Mucosa of descending colon (tissue), 3 donors: ENCODE results near the gene NR1I2. TPM values are rescaled to one million over a fixed set of nuclear protein-coding genes. Genes with fewer than 3 reads are reported as not detected.

Source experiments
- ATAC-seq: fragments of 200-7000 bp; cut with Tn5 transposase; one replicate; pipeline ENCODE4 v1.9.1; 2020; ENCODE audit warnings: mild to moderate bottlenecking, moderate library complexity
- DNase-seq, 3 donors: peaks; one replicate each; pipeline ENCODE4 v3.0.0-alpha.2; 2020
- H3K36me3 ChIP-seq: fragments of 200-600 bp; one replicate; pipeline ENCODE4 v1.8.0; 2021; ENCODE audit warnings: low read depth, mild to moderate bottlenecking
- H3K4me1 ChIP-seq: fragments of 200-600 bp; one replicate; pipeline ENCODE4 v1.8.0; 2021; ENCODE audit warnings: low read depth, mild to moderate bottlenecking
- H3K4me3 ChIP-seq: fragments of 200-600 bp; one replicate; pipeline ENCODE4 v1.8.0; 2021; ENCODE audit warnings: mild to moderate bottlenecking
- H3K9me3 ChIP-seq: fragments of 200-600 bp; one replicate; pipeline ENCODE4 v1.8.0; 2021; ENCODE audit warnings: mild to moderate bottlenecking
- intact Hi-C, 2 donors: fragments of 100-400 bp; cut with DNase I in 1 of 2; cut with micrococcal nuclease in 1 of 2; formaldehyde crosslinking; loops; one replicate each; pipeline versions ENCODE4 v1.11.0 to v1.11.1; 2022; cut with DNase I, micrococcal nuclease
- total RNA-seq, 3 donors: library from RNA; stranded (reverse); fragmentation: NEBNext Ultra II Directional in 2 of 3; extraction: Animal tissue kit (Norgen Biotek cat#: 25700) in 2 of 3; gene quantifications; one replicate each; pipeline versions ENCODE4 v1.2.1 to v1.2.4, GENCODE V29; 2021 to 2023
- TF ChIP-seq, protein P1 (sequence below): fragments of 200-600 bp; IDR thresholded peaks from one replicate; pipeline ENCODE4 v1.8.0; 2022; ENCODE audit warnings: antibody characterized with exemption, mild to moderate bottlenecking
- donor health status: DM: no; HTN: no; CAD: no; lungs with moderate emphysema.
- donor health status: DM: no; HTN: no; CAD: no.
- donor health status: DM: no; HTN: yes; CAD: no.

NR1I2 gene
- total RNA-seq, 3 donors from 2014 or later = 62.9 to 141 (median 79.1) TPM

DNA sequence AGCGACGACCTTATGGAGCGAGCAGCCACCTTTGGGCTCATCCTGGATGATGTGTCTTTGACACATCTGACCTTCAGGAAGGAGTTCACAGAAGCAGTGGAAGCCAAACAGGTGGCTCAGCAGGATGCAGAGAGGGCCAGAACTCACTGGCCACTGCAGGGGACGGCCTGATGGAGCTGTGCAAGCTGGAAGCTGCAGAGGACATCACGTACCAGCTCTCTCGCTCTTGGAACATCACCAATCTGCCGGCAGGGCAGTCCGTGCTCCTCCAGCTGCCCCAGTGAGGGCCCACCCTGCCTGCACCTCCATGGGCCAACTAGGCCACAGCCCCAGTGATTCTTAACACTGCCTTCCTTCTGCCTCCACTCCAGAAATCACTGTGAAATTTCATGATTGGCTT, 10.4 kb downstream of the NR1I2 start:
- TF ChIP-seq, protein P1, sequence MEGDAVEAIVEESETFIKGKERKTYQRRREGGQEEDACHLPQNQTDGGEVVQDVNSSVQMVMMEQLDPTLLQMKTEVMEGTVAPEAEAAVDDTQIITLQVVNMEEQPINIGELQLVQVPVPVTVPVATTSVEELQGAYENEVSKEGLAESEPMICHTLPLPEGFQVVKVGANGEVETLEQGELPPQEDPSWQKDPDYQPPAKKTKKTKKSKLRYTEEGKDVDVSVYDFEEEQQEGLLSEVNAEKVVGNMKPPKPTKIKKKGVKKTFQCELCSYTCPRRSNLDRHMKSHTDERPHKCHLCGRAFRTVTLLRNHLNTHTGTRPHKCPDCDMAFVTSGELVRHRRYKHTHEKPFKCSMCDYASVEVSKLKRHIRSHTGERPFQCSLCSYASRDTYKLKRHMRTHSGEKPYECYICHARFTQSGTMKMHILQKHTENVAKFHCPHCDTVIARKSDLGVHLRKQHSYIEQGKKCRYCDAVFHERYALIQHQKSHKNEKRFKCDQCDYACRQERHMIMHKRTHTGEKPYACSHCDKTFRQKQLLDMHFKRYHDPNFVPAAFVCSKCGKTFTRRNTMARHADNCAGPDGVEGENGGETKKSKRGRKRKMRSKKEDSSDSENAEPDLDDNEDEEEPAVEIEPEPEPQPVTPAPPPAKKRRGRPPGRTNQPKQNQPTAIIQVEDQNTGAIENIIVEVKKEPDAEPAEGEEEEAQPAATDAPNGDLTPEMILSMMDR = no peak
- peaks cover 4% of the 10 kb centered on the region for H3K4me1 ChIP-seq
- H3K36me3 ChIP-seq = no peaks in the 10 kb centered on the region
- intact Hi-C loops = no loop called here
- ATAC-seq (no peak), DNase-seq (no peak)
- no peaks in the 10 kb centered on the region for H3K9me3 ChIP-seq
- H3K4me3 ChIP-seq = no peak overlapping the region

DNA sequence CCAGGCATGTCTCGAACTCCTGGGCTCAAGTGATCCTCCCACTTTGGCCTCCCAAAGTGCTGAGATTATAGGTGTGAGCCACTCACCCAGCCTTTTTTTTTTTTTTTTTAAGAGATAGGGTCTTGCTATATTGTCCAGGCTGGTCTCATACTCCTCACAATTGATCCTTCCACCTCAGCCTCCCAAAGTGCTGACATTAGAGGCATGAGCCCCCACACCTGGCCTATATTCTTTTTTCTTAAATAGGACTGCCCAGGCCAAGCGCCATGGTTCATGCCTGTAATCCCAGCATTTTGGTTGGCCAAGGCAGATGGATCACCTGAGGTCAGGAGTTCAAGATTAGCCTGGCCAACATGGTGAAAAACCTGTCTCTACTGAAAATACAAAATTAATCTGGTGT, 12.5 kb downstream of the NR1I2 start:
- Histone ChIP-seq H3K36me3 (no peaks in the 10 kb centered on the region), H3K4me1 (peaks cover 4% of the 10 kb centered on the region), H3K4me3 (no peak overlapping the region), H3K9me3 (no peaks in the 10 kb centered on the region)
- DNase-seq (no peak), ATAC-seq (no peak)
- intact Hi-C loops = no loop called here
- TF ChIP-seq, protein P1 = no peak

GRCh38 chr3:119794971-119795612, 13.2 kb downstream of the NR1I2 start:
- intact Hi-C loops = no loop called here
- H3K4me1 ChIP-seq = peaks cover 4% of the 10 kb centered on the region
- no peaks in the 10 kb centered on the region for H3K36me3 ChIP-seq
- TF ChIP-seq, protein P1 = no peak
- H3K9me3 ChIP-seq = no peaks in the 10 kb centered on the region
- peak; percentile 73 to 86 (median 82) for DNase-seq
- peak; percentile 99 for ATAC-seq
- H3K4me3 ChIP-seq = no peak overlapping the region

DNA sequence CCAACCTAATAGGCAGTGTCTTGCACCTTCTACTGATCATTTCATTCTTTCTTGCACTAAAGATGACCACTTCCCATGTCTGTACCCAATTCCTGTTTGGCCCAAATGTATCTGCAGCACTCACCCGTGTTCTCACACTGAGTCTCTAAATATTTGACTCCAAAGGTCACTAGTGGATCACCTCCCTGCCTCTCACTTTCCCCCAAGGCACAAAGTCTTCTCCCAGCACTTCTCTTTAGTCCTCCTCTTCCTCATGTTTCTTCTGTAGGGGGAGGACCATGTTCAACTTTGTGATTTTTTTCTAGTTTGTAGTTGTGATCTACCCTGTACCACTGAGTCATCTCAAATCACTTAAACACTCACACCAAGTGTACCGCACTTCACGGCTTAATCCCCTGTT, 13.9 kb downstream of the NR1I2 start:
- Histone ChIP-seq H3K4me3 (no peak overlapping the region), H3K36me3 (no peaks in the 10 kb centered on the region), H3K4me1 (peaks cover 4% of the 10 kb centered on the region), H3K9me3 (no peaks in the 10 kb centered on the region)
- intact Hi-C loops = no loop called here
- DNase-seq = no peak
- peak; percentile 33 for ATAC-seq
- TF ChIP-seq, protein P1 = no peak

GRCh38 chr3:119796368-119796767, 14.5 kb downstream of the NR1I2 start:
- DNase-seq = no peak
- Histone ChIP-seq H3K4me1 (peaks cover 4% of the 10 kb centered on the region), H3K9me3 (no peaks in the 10 kb centered on the region), H3K36me3 (no peaks in the 10 kb centered on the region), H3K4me3 (no peak overlapping the region)
- ATAC-seq = no peak
- TF ChIP-seq, protein P1 = no peak
- intact Hi-C loops = no loop called here

GRCh38 chr3:119796785-119797184, 14.9 kb downstream of the NR1I2 start:
- H3K36me3 ChIP-seq = no peaks in the 10 kb centered on the region
- peaks cover 4% of the 10 kb centered on the region for H3K4me1 ChIP-seq
- DNase-seq = no peak
- no peak for ATAC-seq
- no peak overlapping the region for H3K4me3 ChIP-seq
- TF ChIP-seq, protein P1 = no peak
- intact Hi-C loops = no loop called here
- H3K9me3 ChIP-seq = no peaks in the 10 kb centered on the region
